Measurements from ENCODE around the gene FLCN.
A peak's percentile ranks its signal among the peaks of the same experiment; 100 is the strongest.

FLCN gene

DNA sequence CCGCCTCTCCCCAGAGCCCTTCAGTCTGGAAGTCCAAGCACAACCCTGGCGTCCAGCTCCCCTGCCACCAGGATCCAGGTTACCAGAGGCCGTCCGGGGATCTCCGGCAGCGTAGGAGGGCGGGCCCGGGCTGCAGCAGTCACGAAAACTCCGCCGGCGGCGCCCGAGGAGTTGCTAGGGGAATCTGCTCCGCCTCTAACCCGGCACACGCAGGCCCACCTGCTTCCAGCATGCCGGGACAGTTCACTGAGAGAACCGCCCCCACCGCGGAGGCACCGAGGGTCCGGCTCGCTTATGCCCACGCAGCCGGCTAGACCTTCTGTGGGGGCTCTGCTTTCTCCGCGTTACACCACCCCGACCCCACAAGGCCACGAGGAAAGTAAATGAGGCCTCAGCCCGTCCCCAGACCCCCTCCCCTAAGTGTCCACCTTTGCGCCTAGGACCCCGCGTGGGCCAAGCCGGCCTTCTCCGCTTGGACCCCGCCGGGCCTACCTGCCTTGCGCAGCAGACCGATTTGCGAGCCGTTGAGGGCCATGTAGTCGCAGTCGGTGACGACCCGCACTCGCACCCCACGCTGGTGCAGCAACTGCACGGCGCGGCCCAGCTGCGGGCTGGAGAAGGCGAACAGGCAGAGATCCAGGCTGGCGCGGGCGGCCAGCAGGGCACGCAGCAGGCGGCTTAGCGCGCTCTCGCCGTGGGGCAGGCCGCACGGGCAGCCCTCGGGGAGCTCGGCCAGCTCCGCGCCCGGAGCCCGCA is 31.4 kb downstream of the FLCN start:
- Histone ChIP-seq H3K36me3 (ENCODE audit: control insufficient read depth in 1 of 2, insufficient read depth in 2 of 2, low read depth in 1 of 2, low read length in 2 of 2) (peaks cover 20 to 23% of the 10 kb centered on the region in 2 experiments), H2AK5ac (ENCODE audit: low read length, severe bottlenecking) (no peak overlapping the region), H3K4ac (ENCODE audit: low read depth in 1 of 2, low read length in 2 of 2) (no peak overlapping the region), H2BK5ac (ENCODE audit: low read depth, low read length, poor library complexity, severe bottlenecking) (no peak overlapping the region), H3K27me3 (ENCODE audit: control insufficient read depth in 1 of 2, insufficient read depth in 1 of 2, low read length in 2 of 2) (no peaks in the 10 kb centered on the region), H3K9ac (ENCODE audit: low read length) (peak overlapping the region; percentile 90), H3K9me3 (ENCODE audit: control insufficient read depth, low read length) (no peaks in the 10 kb centered on the region), H3K79me1 (replicated peaks; ENCODE audit: low read length, poor library complexity, severe bottlenecking) (no peaks in the 10 kb centered on the region), H4K91ac (ENCODE audit: low read length) (peak overlapping the region; percentile 9), H3K23ac (ENCODE audit: low read length in 2 of 2) (no peak overlapping the region), H4K8ac (ENCODE audit: low read length) (no peak overlapping the region), H2AFZ (ENCODE audit: low read depth, low read length) (no peak overlapping the region), H3K4me1 (ENCODE audit: control insufficient read depth, insufficient read depth, low read depth, low read length) (peaks cover 5% of the 10 kb centered on the region), H3K4me2 (ENCODE audit: low read length, poor library complexity, severe bottlenecking) (no peak overlapping the region), H3K14ac (ENCODE audit: low read length in 2 of 2) (no peak overlapping the region), H2BK120ac (ENCODE audit: low read depth, low read length) (no peak overlapping the region), H3K4me3 (ENCODE audit: insufficient read depth in 1 of 2, low read depth in 1 of 2, low read length in 2 of 2) (peak overlapping the region in 1 of 2 experiments; percentile 87), H3K18ac (ENCODE audit: low read depth in 1 of 2, low read length in 2 of 2) (no peak overlapping the region), H3K27ac (ENCODE audit: low read length, poor library complexity, severe bottlenecking) (no peak overlapping the region), H2BK15ac (ENCODE audit: low read depth, poor library complexity, severe bottlenecking) (no peak overlapping the region), H2BK12ac (ENCODE audit: low read length in 2 of 2) (no peak overlapping the region)
- DNase-seq, result no peak
- 96% methylated on average over 70 of the region's 70 CpGs for WGBS

DNA sequence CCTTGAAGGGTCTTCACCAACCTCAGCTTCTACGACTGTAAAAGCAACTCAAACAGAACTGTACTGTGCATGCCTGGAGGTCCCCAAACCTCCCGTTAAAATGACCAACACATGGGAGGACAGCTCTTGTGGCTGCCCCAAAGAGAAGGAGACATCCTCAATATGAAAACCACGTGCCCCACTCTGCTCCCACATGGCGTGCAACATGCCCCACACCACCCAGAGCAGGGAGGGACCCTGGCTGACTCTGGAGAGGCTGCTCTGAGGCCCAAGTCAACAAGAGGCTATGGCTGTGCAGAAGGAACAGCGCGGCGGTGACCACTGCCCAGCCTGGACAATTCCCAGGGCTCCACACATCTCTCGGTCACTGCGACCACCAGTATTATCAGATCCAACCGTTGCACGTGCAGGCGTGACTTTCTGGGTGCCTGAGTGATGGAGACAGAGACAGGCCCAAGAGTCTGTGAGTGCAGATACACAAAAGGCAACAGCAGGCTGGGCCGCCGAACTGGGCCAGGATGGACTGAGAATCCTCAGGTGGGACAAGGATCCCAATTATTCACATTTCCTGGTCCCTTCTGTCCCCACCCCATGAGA is 32.2 kb downstream of the FLCN start:
- Histone ChIP-seq H2BK120ac (ENCODE audit: low read depth, low read length) (no peak overlapping the region), H3K36me3 (ENCODE audit: control insufficient read depth in 1 of 2, insufficient read depth in 2 of 2, low read depth in 1 of 2, low read length in 2 of 2) (peaks cover 18 to 20% of the 10 kb centered on the region in 2 experiments), H2BK5ac (ENCODE audit: low read depth, low read length, poor library complexity, severe bottlenecking) (no peak overlapping the region), H3K4ac (ENCODE audit: low read depth in 1 of 2, low read length in 2 of 2) (no peak overlapping the region), H4K8ac (ENCODE audit: low read length) (peak overlapping the region; percentile 19), H3K27ac (ENCODE audit: low read length, poor library complexity, severe bottlenecking) (no peak overlapping the region), H3K27me3 (ENCODE audit: control insufficient read depth in 1 of 2, insufficient read depth in 1 of 2, low read length in 2 of 2) (no peaks in the 10 kb centered on the region), H2BK15ac (ENCODE audit: low read depth, poor library complexity, severe bottlenecking) (no peak overlapping the region), H3K4me2 (ENCODE audit: low read length, poor library complexity, severe bottlenecking) (no peak overlapping the region), H3K18ac (ENCODE audit: low read depth in 1 of 2, low read length in 2 of 2) (no peak overlapping the region), H2BK12ac (ENCODE audit: low read length in 2 of 2) (no peak overlapping the region), H2AK5ac (ENCODE audit: low read length, severe bottlenecking) (no peak overlapping the region), H3K9me3 (ENCODE audit: control insufficient read depth, low read length) (no peaks in the 10 kb centered on the region), H3K79me1 (replicated peaks; ENCODE audit: low read length, poor library complexity, severe bottlenecking) (no peaks in the 10 kb centered on the region), H3K23ac (ENCODE audit: low read length in 2 of 2) (no peak overlapping the region), H4K91ac (ENCODE audit: low read length) (no peak overlapping the region), H3K14ac (ENCODE audit: low read length in 2 of 2) (no peak overlapping the region), H3K9ac (ENCODE audit: low read length) (peak overlapping the region; percentile 90), H3K4me3 (ENCODE audit: insufficient read depth in 1 of 2, low read depth in 1 of 2, low read length in 2 of 2) (peak overlapping the region in 1 of 2 experiments; percentile 87), H3K4me1 (ENCODE audit: control insufficient read depth, insufficient read depth, low read depth, low read length) (peaks cover 9% of the 10 kb centered on the region), H2AFZ (ENCODE audit: low read depth, low read length) (no peak overlapping the region)
- WGBS, result 93% methylated on average over 14 of the region's 14 CpGs
- DNase-seq, result no peak

GRCh38 chr17:17204041-17204591 is 32.9 kb downstream of the FLCN start:
- Histone ChIP-seq H4K8ac (ENCODE audit: low read length) (no peak overlapping the region), H3K4me3 (ENCODE audit: insufficient read depth in 1 of 2, low read depth in 1 of 2, low read length in 2 of 2) (peak overlapping the region in 1 of 2 experiments; percentile 87), H3K9ac (ENCODE audit: low read length) (peak overlapping the region; percentile 90), H3K4me2 (ENCODE audit: low read length, poor library complexity, severe bottlenecking) (no peak overlapping the region), H2BK15ac (ENCODE audit: low read depth, poor library complexity, severe bottlenecking) (no peak overlapping the region), H3K9me3 (ENCODE audit: control insufficient read depth, low read length) (no peaks in the 10 kb centered on the region), H2BK12ac (ENCODE audit: low read length in 2 of 2) (no peak overlapping the region), H3K36me3 (ENCODE audit: control insufficient read depth in 1 of 2, insufficient read depth in 2 of 2, low read depth in 1 of 2, low read length in 2 of 2) (peaks cover 17 to 20% of the 10 kb centered on the region in 2 experiments), H3K4me1 (ENCODE audit: control insufficient read depth, insufficient read depth, low read depth, low read length) (peaks cover 9% of the 10 kb centered on the region), H2BK120ac (ENCODE audit: low read depth, low read length) (no peak overlapping the region), H3K14ac (ENCODE audit: low read length in 2 of 2) (no peak overlapping the region), H3K79me1 (replicated peaks; ENCODE audit: low read length, poor library complexity, severe bottlenecking) (no peaks in the 10 kb centered on the region), H2BK5ac (ENCODE audit: low read depth, low read length, poor library complexity, severe bottlenecking) (no peak overlapping the region), H3K27me3 (ENCODE audit: control insufficient read depth in 1 of 2, insufficient read depth in 1 of 2, low read length in 2 of 2) (no peaks in the 10 kb centered on the region), H3K18ac (ENCODE audit: low read depth in 1 of 2, low read length in 2 of 2) (no peak overlapping the region), H3K4ac (ENCODE audit: low read depth in 1 of 2, low read length in 2 of 2) (no peak overlapping the region), H2AFZ (ENCODE audit: low read depth, low read length) (no peak overlapping the region), H3K27ac (ENCODE audit: low read length, poor library complexity, severe bottlenecking) (no peak overlapping the region), H4K91ac (ENCODE audit: low read length) (no peak overlapping the region), H2AK5ac (ENCODE audit: low read length, severe bottlenecking) (no peak overlapping the region), H3K23ac (ENCODE audit: low read length in 2 of 2) (no peak overlapping the region)
- DNase-seq, result no peak
- 89% methylated on average over 15 of the region's 15 CpGs for WGBS

DNA sequence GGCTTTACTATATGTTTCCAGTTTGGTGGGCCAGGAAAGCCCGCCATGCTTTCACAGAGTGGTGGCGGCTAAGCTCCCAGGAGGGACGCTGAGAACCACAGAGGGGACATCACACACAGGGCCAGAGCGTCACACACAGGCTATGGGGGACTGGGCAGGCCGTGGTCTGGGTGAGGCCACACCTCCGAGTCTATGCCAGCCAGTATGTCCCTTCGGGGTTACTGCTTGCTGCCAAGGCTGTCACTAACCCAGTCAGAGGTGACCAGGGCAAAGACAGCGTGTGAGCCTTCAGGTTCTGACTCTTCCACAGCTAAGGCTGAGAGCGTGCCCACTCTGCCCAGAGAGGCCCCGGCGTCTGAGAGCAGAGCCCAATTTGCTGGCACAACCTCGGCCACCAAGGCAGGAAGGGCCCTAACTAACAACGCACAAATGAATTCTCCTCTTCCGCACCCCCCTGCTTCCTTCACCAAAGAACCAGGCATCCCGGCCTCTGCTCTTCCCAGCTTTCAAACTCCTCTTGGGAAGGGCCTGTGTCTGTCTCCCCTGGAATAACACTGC is 33.7 kb downstream of the FLCN start:
- peak overlapping the region; percentile 57 for H2BK15ac ChIP-seq (ENCODE audit: low read depth, poor library complexity, severe bottlenecking)
- H4K91ac ChIP-seq (ENCODE audit: low read length), result no peak overlapping the region
- H3K4me2 ChIP-seq (ENCODE audit: low read length, poor library complexity, severe bottlenecking), result no peak overlapping the region
- no peak overlapping the region for H3K4me3 ChIP-seq (ENCODE audit: insufficient read depth in 1 of 2, low read depth in 1 of 2, low read length in 2 of 2)
- no peak overlapping the region for H3K27ac ChIP-seq (ENCODE audit: low read length, poor library complexity, severe bottlenecking)
- peaks cover 17 to 20% of the 10 kb centered on the region in 2 experiments for H3K36me3 ChIP-seq (ENCODE audit: control insufficient read depth in 1 of 2, insufficient read depth in 2 of 2, low read depth in 1 of 2, low read length in 2 of 2)
- H3K14ac ChIP-seq (ENCODE audit: low read length in 2 of 2), result no peak overlapping the region
- H3K79me1 ChIP-seq (replicated peaks; ENCODE audit: low read length, poor library complexity, severe bottlenecking), result no peaks in the 10 kb centered on the region
- H2AK5ac ChIP-seq (ENCODE audit: low read length, severe bottlenecking), result no peak overlapping the region
- H2BK120ac ChIP-seq (ENCODE audit: low read depth, low read length), result no peak overlapping the region
- DNase-seq, result no peak
- peaks cover 9% of the 10 kb centered on the region for H3K4me1 ChIP-seq (ENCODE audit: control insufficient read depth, insufficient read depth, low read depth, low read length)
- WGBS, result 93% methylated on average over 15 of the region's 15 CpGs
- H4K8ac ChIP-seq (ENCODE audit: low read length), result no peak overlapping the region
- no peak overlapping the region for H3K9ac ChIP-seq (ENCODE audit: low read length)
- H2BK5ac ChIP-seq (ENCODE audit: low read depth, low read length, poor library complexity, severe bottlenecking), result no peak overlapping the region
- H3K23ac ChIP-seq (ENCODE audit: low read length in 2 of 2), result no peak overlapping the region
- H3K27me3 ChIP-seq (ENCODE audit: control insufficient read depth in 1 of 2, insufficient read depth in 1 of 2, low read length in 2 of 2), result no peaks in the 10 kb centered on the region
- H2BK12ac ChIP-seq (ENCODE audit: low read length in 2 of 2), result no peak overlapping the region
- no peak overlapping the region for H3K18ac ChIP-seq (ENCODE audit: low read depth in 1 of 2, low read length in 2 of 2)
- H3K9me3 ChIP-seq (ENCODE audit: control insufficient read depth, low read length), result no peaks in the 10 kb centered on the region
- H3K4ac ChIP-seq (ENCODE audit: low read depth in 1 of 2, low read length in 2 of 2), result no peak overlapping the region
- H2AFZ ChIP-seq (ENCODE audit: low read depth, low read length), result no peak overlapping the region
